Left kidney (tissue), 2 donors: ENCODE measurements around the gene SCUBE1. TPM values are rescaled to one million over a fixed set of nuclear protein-coding genes. Genes with fewer than 3 reads are reported as not detected.
"Not testable (repeated sequence)": the region's sequence is repeated elsewhere in the genome, so short reads cannot be mapped to it uniquely, and the experiment has no call there.

ENCODE experiments used
- DNase-seq: peaks from one replicate; pipeline ENCODE4 v3.0.0-alpha.2; 2013
- polyA plus RNA-seq: library from polyadenylated mRNA; unstranded; fragments of 120-200 nt; gene quantifications from one replicate; pipeline ENCODE4 v1.2.1, GENCODE V29; 2013; ENCODE audit not compliant: insufficient read length

SCUBE1 gene
- polyA plus RNA-seq, 1 donor, result 8.7 TPM

GRCh38 chr22:43360576-43360975 lies 17.4 kb upstream of the SCUBE1 start:
- DNase-seq, result no peak

GRCh38 chr22:43356881-43357280 lies 13.7 kb upstream of the SCUBE1 start:
- DNase-seq, result no peak

GRCh38 chr22:43355688-43356087 lies 12.5 kb upstream of the SCUBE1 start:
- DNase-seq, result not testable (repeated sequence)

GRCh38 chr22:43351966-43352345 lies 8.8 kb upstream of the SCUBE1 start:
- DNase-seq, result no peak

- DNase-seq, result no peak
Measured at GRCh38 chr22:43349636-43350035, 6.5 kb upstream of the SCUBE1 start.

GRCh38 chr22:43346521-43346929 lies 3.4 kb upstream of the SCUBE1 start:
- DNase-seq, result no peak

- DNase-seq, result no peak
Measured at GRCh38 chr22:43345761-43346301, 2.7 kb upstream of the SCUBE1 start.

- no peak for DNase-seq
Measured at GRCh38 chr22:43345356-43345755, 2.2 kb upstream of the SCUBE1 start.

GRCh38 chr22:43344520-43344787 lies 1.3 kb upstream of the SCUBE1 start:
- DNase-seq, result no peak

GRCh38 chr22:43343670-43344519 lies 723 bp upstream of the SCUBE1 start:
- DNase-seq, result no peak

- DNase-seq, result no peak
Measured at GRCh38 chr22:43342347-43343261, 568 bp downstream of the SCUBE1 start.

GRCh38 chr22:43341565-43341964 lies 1.6 kb downstream of the SCUBE1 start:
- DNase-seq, result no peak

- DNase-seq, result no peak
Measured at GRCh38 chr22:43338766-43339345, 4.3 kb downstream of the SCUBE1 start.

GRCh38 chr22:43337946-43338345 lies 5.2 kb downstream of the SCUBE1 start:
- DNase-seq, result no peak

GRCh38 chr22:43337385-43337784 lies 5.8 kb downstream of the SCUBE1 start:
- no peak for DNase-seq

GRCh38 chr22:43334378-43334777 lies 8.8 kb downstream of the SCUBE1 start:
- no peak for DNase-seq

- no peak for DNase-seq
Measured at GRCh38 chr22:43333978-43334377, 9.2 kb downstream of the SCUBE1 start.

GRCh38 chr22:43333156-43333555 lies 10.0 kb downstream of the SCUBE1 start:
- DNase-seq, result no peak

- no peak for DNase-seq
Measured at GRCh38 chr22:43331698-43332097, 11.5 kb downstream of the SCUBE1 start.

GRCh38 chr22:43331069-43331451 lies 12.1 kb downstream of the SCUBE1 start:
- no peak for DNase-seq

- DNase-seq, result no peak
Measured at GRCh38 chr22:43330178-43331068, 12.7 kb downstream of the SCUBE1 start.

GRCh38 chr22:43329061-43329460 lies 14.1 kb downstream of the SCUBE1 start:
- DNase-seq, result no peak
